Ovary (tissue), 3 donors: Measurements from ENCODE around the gene CCBE1.

ENCODE experiments used
- CTCF ChIP-seq, 3 donors: fragments of 450-650 bp in 2 of 3; fragments of 200-600 bp in 1 of 3; IDR thresholded peaks; one replicate each; pipeline versions ENCODE4 v1.5.1 to v1.8.0; 2016 to 2022; ENCODE audit warnings: antibody characterized with exemption in 3 of 3, mild to moderate bottlenecking in 1 of 3
- EP300 ChIP-seq: sonication (generic); formaldehyde crosslinking; IDR thresholded peaks from one replicate; pipeline ENCODE4 v1.6.1; 2017; ENCODE audit warnings: antibody characterized with exemption
- POLR2A ChIP-seq: fragments of 450-650 bp; IDR thresholded peaks from one replicate; pipeline ENCODE4 v1.6.1; 2017; ENCODE audit warnings: antibody characterized with exemption, mild to moderate bottlenecking, moderate library complexity
- donor health status: DM: no; HTN: no; CAD: no.

- TF ChIP-seq CTCF (IDR thresholded peaks at IDR 0.05) (no peak), POLR2A (no peak), EP300 (no peak)
Observed at GRCh38 chr18:59454909-59455727, 242.1 kb downstream of the CCBE1 start.
